HG03025 (cell line): Measurements from ENCODE around the gene DMXL1.

Source experiments
- ATAC-seq: cut with Tn5 transposase; IDR thresholded peaks from one replicate; pipeline ENCODE4 v1.9.1; 2021; ENCODE audit warnings: mild to moderate bottlenecking, moderate library complexity; ENCODE audit not compliant: unreplicated experiment, low FRiP score

The DMXL1 gene

GRCh38 chr5:119285070-119285916, 214.4 kb downstream of the DMXL1 start:
- ATAC-seq, result no peak

GRCh38 chr5:119286511-119287488, 215.9 kb downstream of the DMXL1 start:
- no peak for ATAC-seq

GRCh38 chr5:119287547-119288111, 216.7 kb downstream of the DMXL1 start:
- ATAC-seq, result no peak

GRCh38 chr5:119288379-119289033, 217.6 kb downstream of the DMXL1 start:
- no peak for ATAC-seq

- ATAC-seq, result no peak
Observed at GRCh38 chr5:119289438-119290044, 218.7 kb downstream of the DMXL1 start.

- ATAC-seq, result peak; percentile 84
Observed at GRCh38 chr5:119290161-119290569, 219.3 kb downstream of the DMXL1 start.

GRCh38 chr5:119290607-119291006, 219.7 kb downstream of the DMXL1 start:
- ATAC-seq, result no peak

GRCh38 chr5:119291056-119291455, 220.2 kb downstream of the DMXL1 start:
- ATAC-seq, result no peak

- ATAC-seq, result no peak
Observed at GRCh38 chr5:119291877-119292276, 221.0 kb downstream of the DMXL1 start.

GRCh38 chr5:119292701-119293515, 222.0 kb downstream of the DMXL1 start:
- ATAC-seq, result no peak

GRCh38 chr5:119293516-119293829, 222.6 kb downstream of the DMXL1 start:
- no peak for ATAC-seq
